ENCODE measurements around the gene TTC28.

The TTC28 gene

GRCh38 chr22:28009272-28009827 lies 670.3 kb downstream of the TTC28 start:
- DNase-seq (ENCODE audit: low read depth, low spot score): peak; percentile 48

GRCh38 chr22:28008649-28009048 lies 671.0 kb downstream of the TTC28 start:
- no peak for DNase-seq (ENCODE audit: low read depth, low spot score)

GRCh38 chr22:28008056-28008455 lies 671.6 kb downstream of the TTC28 start:
- no peak for DNase-seq (ENCODE audit: low read depth, low spot score)

- no peak for DNase-seq (ENCODE audit: low read depth, low spot score)
Measured at GRCh38 chr22:28006271-28006670, 673.4 kb downstream of the TTC28 start.

- no peak for DNase-seq (ENCODE audit: low read depth, low spot score)
Measured at GRCh38 chr22:28005513-28005912, 674.1 kb downstream of the TTC28 start.

- DNase-seq (ENCODE audit: low read depth, low spot score): no peak
Measured at GRCh38 chr22:28004021-28004420, 675.6 kb downstream of the TTC28 start.

GRCh38 chr22:28002863-28003565 lies 676.6 kb downstream of the TTC28 start:
- DNase-seq (ENCODE audit: low read depth, low spot score): no peak

- DNase-seq (ENCODE audit: low read depth, low spot score): no peak
Measured at GRCh38 chr22:28002181-28002700, 677.4 kb downstream of the TTC28 start.

- DNase-seq (ENCODE audit: low read depth, low spot score): no peak
Measured at GRCh38 chr22:28001171-28001835, 678.3 kb downstream of the TTC28 start.

GRCh38 chr22:28000361-28000760 lies 679.3 kb downstream of the TTC28 start:
- no peak for DNase-seq (ENCODE audit: low read depth, low spot score)

GRCh38 chr22:27999876-28000275 lies 679.8 kb downstream of the TTC28 start:
- DNase-seq (ENCODE audit: low read depth, low spot score): no peak

GRCh38 chr22:27998511-27999410 lies 680.9 kb downstream of the TTC28 start:
- no peak for DNase-seq (ENCODE audit: low read depth, low spot score)

GRCh38 chr22:27997538-27997937 lies 682.1 kb downstream of the TTC28 start:
- no peak for DNase-seq (ENCODE audit: low read depth, low spot score)

GRCh38 chr22:27996981-27997380 lies 682.7 kb downstream of the TTC28 start:
- no peak for DNase-seq (ENCODE audit: low read depth, low spot score)

GRCh38 chr22:27996529-27996925 lies 683.1 kb downstream of the TTC28 start:
- no peak for DNase-seq (ENCODE audit: low read depth, low spot score)

GRCh38 chr22:27995801-27996528 lies 683.7 kb downstream of the TTC28 start:
- no peak for DNase-seq (ENCODE audit: low read depth, low spot score)

GRCh38 chr22:27994481-27995331 lies 684.9 kb downstream of the TTC28 start:
- DNase-seq (ENCODE audit: low read depth, low spot score): no peak

GRCh38 chr22:27993774-27994350 lies 685.8 kb downstream of the TTC28 start:
- no peak for DNase-seq (ENCODE audit: low read depth, low spot score)

GRCh38 chr22:27993201-27993635 lies 686.4 kb downstream of the TTC28 start:
- DNase-seq (ENCODE audit: low read depth, low spot score): no peak

Data from activated CD4-positive, CD25-positive, alpha-beta regulatory T cell treated with anti-CD3 and anti-CD28 coated beads, Interleukin-2, amount 50 U/mL, for 16 hours (primary cell).